ENCODE measurements around the gene LRRC49. TPM values are rescaled to one million over a fixed set of nuclear protein-coding genes. Genes with fewer than 3 reads are reported as not detected.
"Not testable (repeated sequence)": the region's sequence is repeated elsewhere in the genome, so short reads cannot be mapped to it uniquely, and the experiment has no call there.

LRRC49 gene
- total RNA-seq (2014; rRNA removed; shearing (Covaris generic)): 10.0 and 12.5 TPM in 2 replicates
- 5.1 and 6.7 TPM in 2 replicates for polyA plus RNA-seq (2014; cell fraction: nucleus; rRNA removed)

GRCh38 chr15:70892002-70892911 lies at the start of gene LRRC49, which contains the start of gene THAP10:
Gene LRRC49 (plus strand): TSS chr15:70892826. CDS start chr15:70892895, 69 bp downstream.
Gene THAP10 (minus strand): TSS chr15:70892433. CDS start chr15:70892272, 161 bp downstream.
- DNase-seq (ENCODE audit: extremely low read depth, low read depth): peak; percentile 78

GRCh38 chr15:70845602-70846360 lies 46.8 kb upstream of the LRRC49 start:
- DNase-seq (ENCODE audit: extremely low read depth, low read depth): no peak

- DNase-seq (ENCODE audit: extremely low read depth, low read depth): no peak
These were observed 40.7 kb upstream of the LRRC49 start for GRCh38 chr15:70851889-70852288.

GRCh38 chr15:70852501-70853317 lies 39.9 kb upstream of the LRRC49 start:
- DNase-seq (ENCODE audit: extremely low read depth, low read depth): no peak

- no peak for DNase-seq (ENCODE audit: extremely low read depth, low read depth)
These were observed 39.2 kb upstream of the LRRC49 start for GRCh38 chr15:70853318-70853972.

- DNase-seq (ENCODE audit: extremely low read depth, low read depth): peak; percentile 24
These were observed 38.5 kb upstream of the LRRC49 start, which contains the start of gene LARP6 for GRCh38 chr15:70853973-70854665. Gene LARP6 (minus strand): TSS chr15:70854157. CDS start chr15:70854088, 69 bp downstream.

- DNase-seq (ENCODE audit: extremely low read depth, low read depth): no peak
These were observed 38.0 kb upstream of the LRRC49 start for GRCh38 chr15:70854666-70854976.

GRCh38 chr15:70855764-70856163 lies 36.9 kb upstream of the LRRC49 start:
- DNase-seq (ENCODE audit: extremely low read depth, low read depth): no peak

- peak; percentile 34 for DNase-seq (ENCODE audit: extremely low read depth, low read depth)
These were observed 36.3 kb upstream of the LRRC49 start for GRCh38 chr15:70856177-70856883.

- DNase-seq (ENCODE audit: extremely low read depth, low read depth): peak; percentile 97
These were observed 35.6 kb upstream of the LRRC49 start for GRCh38 chr15:70856884-70857561.

- no peak for DNase-seq (ENCODE audit: extremely low read depth, low read depth)
These were observed 34.9 kb upstream of the LRRC49 start for GRCh38 chr15:70857562-70858285.

GRCh38 chr15:70858614-70859321 lies 33.9 kb upstream of the LRRC49 start:
- DNase-seq (ENCODE audit: extremely low read depth, low read depth): not testable (repeated sequence)

GRCh38 chr15:70859322-70859908 lies 33.2 kb upstream of the LRRC49 start:
- DNase-seq (ENCODE audit: extremely low read depth, low read depth): no peak

GRCh38 chr15:70859998-70860397 lies 32.6 kb upstream of the LRRC49 start:
- no peak for DNase-seq (ENCODE audit: extremely low read depth, low read depth)

- peak; percentile 49 for DNase-seq (ENCODE audit: extremely low read depth, low read depth)
These were observed 29.0 kb upstream of the LRRC49 start for GRCh38 chr15:70863450-70864218.
